Spleen (tissue), 7 donors: Measurements from ENCODE around the gene RAE1.

Experiments used
- CTCF ChIP-seq, 11 experiments: fragments of 200-600 bp in 7 of 11; fragments of 450-650 bp in 4 of 11; sonication (generic) in 4 of 11; IDR thresholded peaks in 8 of 11; conservative IDR thresholded peaks in 3 of 11; 1 replicate in 7 of 11; 2 replicates in 4 of 11; pipeline versions ENCODE4 v1.4.0 to v1.8.0; 2016 to 2021; ENCODE audit warnings: antibody characterized with exemption in 11 of 11, inconsistent platforms in 4 of 11, mild to moderate bottlenecking in 1 of 11
- POLR2A ChIP-seq, 3 donors: fragments of 450-650 bp; IDR thresholded peaks; one replicate each; pipeline ENCODE4 v1.5.1; 2017; ENCODE audit warnings: antibody characterized with exemption in 3 of 3, mild to moderate bottlenecking in 1 of 3
- POLR2AphosphoS5 ChIP-seq, 3 donors: sonication (generic); formaldehyde crosslinking; IDR thresholded peaks; one replicate each; pipeline ENCODE4 v1.5.1; 2017; ENCODE audit warnings: antibody characterized with exemption in 3 of 3
- donor health status: DM: no; HTN: no; CAD: no; lungs with moderate emphysema.
- donor health status: DM: no; HTN: no; CAD: no.
- donor health status: DM: no; HTN: no; CAD: no.

GRCh38 chr20:57370316-57370715, 19.3 kb downstream of the RAE1 start:
- TF ChIP-seq CTCF (IDR thresholded peaks at IDR 0.05 in 8 of 11, conservative IDR thresholded peaks at IDR 0.05 in 3 of 11), result no peak
- TF ChIP-seq POLR2A (IDR thresholded peaks at IDR 0.05), result no peak
- no peak for TF ChIP-seq POLR2AphosphoS5 (IDR thresholded peaks at IDR 0.05)
